Gastroesophageal sphincter (tissue), 3 donors: ENCODE results near the gene ADAMTS3.

Source experiments
- CTCF ChIP-seq, 4 experiments: fragments of 200-600 bp in 2 of 4; fragments of 450-650 bp in 2 of 4; sonication (generic) in 1 of 4; IDR thresholded peaks; one replicate each; pipeline ENCODE4 v1.5.1; 2017 to 2019; ENCODE audit warnings: antibody characterized with exemption in 4 of 4, mild to moderate bottlenecking in 2 of 4, moderate library complexity in 2 of 4
- POLR2A ChIP-seq, 2 donors: fragments of 450-650 bp; IDR thresholded peaks; one replicate each; pipeline ENCODE4 v1.6.1; 2017; ENCODE audit warnings: antibody characterized with exemption in 2 of 2, mild to moderate bottlenecking in 2 of 2, moderate library complexity in 1 of 2

GRCh38 chr4:72390409-72390808 is 178.6 kb downstream of the ADAMTS3 start:
- no peak for TF ChIP-seq CTCF (IDR thresholded peaks at IDR 0.05)
- TF ChIP-seq POLR2A (IDR thresholded peaks at IDR 0.05) = no peak
